ENCODE data around the gene SMCO4. TPM values are rescaled to one million over a fixed set of nuclear protein-coding genes. Genes with fewer than 3 reads are reported as not detected.

SMCO4 gene
- total RNA-seq, 2 experiments from 2014 or later = 0.30 TPM; not detected in 1

DNA sequence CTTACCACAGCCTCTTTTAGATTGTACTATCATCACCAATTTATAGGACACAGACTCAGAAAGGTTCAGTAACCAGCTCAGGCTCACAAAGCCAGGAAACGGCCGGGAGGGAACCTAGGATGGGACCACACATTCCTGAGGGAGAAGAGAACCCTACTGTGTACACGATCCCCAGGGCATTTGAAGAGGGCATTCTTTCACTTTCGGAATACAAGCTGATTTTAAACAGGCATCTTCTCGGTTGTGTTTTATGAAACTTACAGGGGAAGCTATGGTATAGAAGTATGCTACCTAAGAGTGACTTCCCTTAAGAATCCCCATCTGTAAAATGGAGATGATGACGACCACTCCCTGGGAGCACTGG lies 19.0 kb downstream of the SMCO4 start:
- H3K27me3 Mint-ChIP-seq = no peaks in the 10 kb centered on the region
- ChIA-PET CTCF (no interaction called here), POLR2A (no interaction called here)
- no peak for DNase-seq
- Histone ChIP-seq H3K9me3 (ENCODE audit: control insufficient read depth in 1 of 2, insufficient read depth in 1 of 2, low read length in 2 of 2) (no peaks in the 10 kb centered on the region), H3K27ac (ENCODE audit: low read depth in 1 of 2, low read length in 2 of 2) (peak overlapping the region in 1 of 2 donors; percentile 46), H3K4me1 (ENCODE audit: insufficient read depth, low read length) (peaks cover 39% of the 10 kb centered on the region), H3K27me3 (ENCODE audit: control insufficient read depth in 1 of 2, insufficient read depth in 2 of 2, low read length in 2 of 2) (no peaks in the 10 kb centered on the region), H3K36me3 (ENCODE audit: insufficient read depth, low read length) (no peaks in the 10 kb centered on the region), H3K4me3 (ENCODE audit: low read length) (peak overlapping the region; percentile 21)
- ATAC-seq (ENCODE audit: poor library complexity) = no peak
- H3K4me1 Mint-ChIP-seq (ENCODE audit: low read depth) = peaks cover 77% of the 10 kb centered on the region
- H3K27ac Mint-ChIP-seq = peak overlapping the region; percentile 57
- H3K36me3 Mint-ChIP-seq (ENCODE audit: low read depth) = no peaks in the 10 kb centered on the region
- H3K4me3 Mint-ChIP-seq = peak overlapping the region; percentile 25
- intact Hi-C loops (cut with DNase I, micrococcal nuclease) = no loop called here
- H3K9me3 Mint-ChIP-seq = no peaks in the 10 kb centered on the region
- TF ChIP-seq CTCF (IDR thresholded peaks at IDR 0.05) = no peak

DNA sequence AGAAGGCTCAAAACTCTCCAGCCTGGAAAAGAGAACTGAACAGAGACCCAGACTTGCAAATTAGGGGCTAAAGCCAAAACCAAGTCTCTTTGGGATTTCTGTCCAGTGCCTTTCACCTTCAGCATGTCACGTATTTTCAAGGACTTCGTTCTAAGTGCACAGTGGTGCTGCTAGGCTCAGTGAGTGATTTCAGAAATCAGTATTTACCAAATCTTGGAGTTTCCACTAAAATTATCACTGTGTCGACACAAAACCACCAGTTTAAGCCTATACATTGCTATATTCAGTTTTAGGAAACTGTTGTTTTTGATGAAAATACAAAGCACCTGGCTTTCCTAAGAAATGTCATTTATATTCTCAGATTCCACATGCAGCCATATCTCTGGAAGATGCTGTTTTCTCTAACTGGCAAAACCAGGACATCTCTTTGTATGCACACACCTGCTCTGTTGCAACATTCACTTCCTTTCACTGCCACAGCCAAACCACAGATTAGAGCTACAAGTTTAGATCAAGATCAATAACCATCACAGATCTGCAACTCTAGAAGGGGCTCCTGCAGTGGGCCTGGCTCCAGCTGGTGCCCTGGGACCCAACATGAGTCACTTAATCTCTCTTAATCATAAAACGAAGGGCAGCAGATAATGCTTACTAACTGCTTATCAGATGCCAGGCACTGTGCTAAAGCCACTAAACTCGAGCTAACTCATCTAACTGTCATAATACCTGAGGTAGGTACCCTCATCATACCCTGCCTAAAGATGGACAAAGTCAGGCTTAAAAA lies 22.3 kb downstream of the SMCO4 start:
- Histone ChIP-seq H3K36me3 (ENCODE audit: insufficient read depth, low read length) (no peaks in the 10 kb centered on the region), H3K9me3 (ENCODE audit: control insufficient read depth in 1 of 2, insufficient read depth in 1 of 2, low read length in 2 of 2) (no peaks in the 10 kb centered on the region), H3K4me1 (ENCODE audit: insufficient read depth, low read length) (peaks cover 21% of the 10 kb centered on the region), H3K27me3 (ENCODE audit: control insufficient read depth in 1 of 2, insufficient read depth in 2 of 2, low read length in 2 of 2) (no peaks in the 10 kb centered on the region), H3K4me3 (ENCODE audit: low read length) (no peak overlapping the region), H3K27ac (ENCODE audit: low read depth in 1 of 2, low read length in 2 of 2) (no peak overlapping the region)
- Mint-ChIP-seq H3K4me1 (ENCODE audit: low read depth) (peaks cover 54% of the 10 kb centered on the region), H3K9me3 (no peaks in the 10 kb centered on the region), H3K27ac (peak overlapping the region; percentile 66), H3K4me3 (no peak overlapping the region), H3K27me3 (no peaks in the 10 kb centered on the region), H3K36me3 (ENCODE audit: low read depth) (no peaks in the 10 kb centered on the region)
- ChIA-PET POLR2A (no interaction called here), CTCF (no interaction called here)
- DNase-seq = peak in 1 of 14 experiments; percentile 14
- ATAC-seq (ENCODE audit: poor library complexity) = peak; percentile 39
- no peak for TF ChIP-seq CTCF (IDR thresholded peaks at IDR 0.05)
- intact Hi-C loops (cut with DNase I, micrococcal nuclease) = no loop called here

DNA sequence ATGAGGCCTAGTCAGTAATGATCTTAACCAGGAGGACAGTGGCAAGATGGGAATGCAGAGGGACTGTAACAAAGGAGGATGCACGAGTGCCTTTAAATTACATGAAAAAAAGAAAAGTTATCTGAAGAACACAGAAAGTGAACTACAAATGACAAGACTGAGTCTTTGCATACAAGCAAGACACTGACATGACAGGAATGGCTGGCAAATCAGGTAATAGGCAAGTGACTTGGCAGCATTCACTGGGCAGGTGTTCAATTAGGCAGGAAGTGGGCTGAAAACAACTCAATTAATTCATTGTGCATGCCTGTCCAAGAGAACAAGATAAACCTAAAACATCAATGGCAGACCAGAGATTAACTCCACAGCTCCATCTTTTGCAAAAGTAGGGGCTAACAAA lies 24.0 kb downstream of the SMCO4 start:
- Mint-ChIP-seq H3K27me3 (no peaks in the 10 kb centered on the region), H3K4me3 (no peak overlapping the region)

More for the DNA sequence above, 24.0 kb downstream of the SMCO4 start:
- Histone ChIP-seq H3K27me3 (ENCODE audit: control insufficient read depth in 1 of 2, insufficient read depth in 2 of 2, low read length in 2 of 2) (no peaks in the 10 kb centered on the region), H3K9me3 (ENCODE audit: control insufficient read depth in 1 of 2, insufficient read depth in 1 of 2, low read length in 2 of 2) (no peaks in the 10 kb centered on the region), H3K4me3 (ENCODE audit: low read length) (no peak overlapping the region), H3K4me1 (ENCODE audit: insufficient read depth, low read length) (peaks cover 8% of the 10 kb centered on the region), H3K36me3 (ENCODE audit: insufficient read depth, low read length) (no peaks in the 10 kb centered on the region), H3K27ac (ENCODE audit: low read depth in 1 of 2, low read length in 2 of 2) (no peak overlapping the region)
- Mint-ChIP-seq H3K4me1 (ENCODE audit: low read depth) (peaks cover 42% of the 10 kb centered on the region), H3K27ac (no peak overlapping the region), H3K36me3 (ENCODE audit: low read depth) (no peaks in the 10 kb centered on the region), H3K9me3 (no peaks in the 10 kb centered on the region)
- ChIA-PET CTCF (no interaction called here), POLR2A (no interaction called here)
- intact Hi-C loops (cut with DNase I, micrococcal nuclease) = no loop called here
- ATAC-seq (ENCODE audit: poor library complexity) (no peak), DNase-seq (no peak)
- TF ChIP-seq CTCF (IDR thresholded peaks at IDR 0.05) = no peak

All from CD4-positive, alpha-beta T cell (primary cell).